ENCODE results near the gene ANKRD29.

ANKRD29 gene

DNA sequence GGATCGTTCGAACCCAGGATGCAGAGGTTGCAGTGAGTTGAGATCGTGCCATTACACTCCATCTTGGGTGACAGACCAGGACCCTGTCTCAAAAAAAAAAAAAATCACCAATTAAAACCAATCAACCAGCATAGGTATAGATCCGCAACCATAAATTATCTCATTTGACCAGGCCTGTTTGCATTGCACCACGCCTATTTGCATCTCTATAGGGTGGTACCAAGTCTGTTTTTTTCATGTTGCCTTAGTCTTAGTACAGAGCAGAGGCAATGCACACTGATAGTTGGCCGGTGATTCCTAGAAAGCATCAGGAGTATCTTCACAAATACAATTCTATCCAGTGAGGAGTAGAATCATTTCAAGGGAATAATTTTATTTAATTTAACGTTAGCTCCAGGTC, 67.1 kb downstream of the ANKRD29 start:
- H3K4me1 ChIP-seq (ENCODE audit: control insufficient read depth, insufficient read depth, low read length), result no peaks in the 10 kb centered on the region
- no peaks in the 10 kb centered on the region for H3K36me3 ChIP-seq (ENCODE audit: control insufficient read depth, insufficient read depth, low read length)
- no peaks in the 10 kb centered on the region for H3K9me3 ChIP-seq (ENCODE audit: control insufficient read depth, insufficient read depth, low read length)
- no CpG with 5 or more reads among the region's 7 CpGs for WGBS (ENCODE audit: insufficient coverage, insufficient read length)
- H3K27me3 ChIP-seq (ENCODE audit: control insufficient read depth, insufficient read depth, low read length), result no peaks in the 10 kb centered on the region
- DNase-seq (ENCODE audit: low read depth, low spot score), result no peak
- H3K27ac ChIP-seq (ENCODE audit: low read length), result no peak overlapping the region
- no peak overlapping the region for H3K4me3 ChIP-seq (ENCODE audit: low read length)

DNA sequence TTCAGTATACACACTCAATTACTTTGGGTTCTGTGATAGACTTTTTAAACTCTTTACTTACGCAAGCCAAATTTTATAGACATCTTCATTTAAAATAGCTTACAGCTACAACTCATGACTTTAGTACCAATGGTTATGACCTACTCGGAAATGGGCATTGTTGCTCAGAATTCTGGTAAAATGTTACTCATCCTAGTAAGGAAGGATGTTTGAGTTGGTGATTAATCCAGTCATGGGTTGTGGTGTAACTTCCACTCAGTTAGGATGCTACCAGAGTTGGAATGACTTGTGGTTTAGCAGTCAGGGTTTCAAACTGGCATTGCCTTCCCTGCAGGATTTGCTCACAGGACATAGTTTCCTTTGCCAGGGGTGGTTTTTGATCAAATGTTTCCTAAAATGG, 69.0 kb downstream of the ANKRD29 start:
- Histone ChIP-seq H3K4me3 (ENCODE audit: low read length) (no peak overlapping the region), H3K27me3 (ENCODE audit: control insufficient read depth, insufficient read depth, low read length) (no peaks in the 10 kb centered on the region), H3K27ac (ENCODE audit: low read length) (no peak overlapping the region), H3K9me3 (ENCODE audit: control insufficient read depth, insufficient read depth, low read length) (no peaks in the 10 kb centered on the region), H3K36me3 (ENCODE audit: control insufficient read depth, insufficient read depth, low read length) (no peaks in the 10 kb centered on the region), H3K4me1 (ENCODE audit: control insufficient read depth, insufficient read depth, low read length) (no peaks in the 10 kb centered on the region)
- no CpG with 5 or more reads among the region's 2 CpGs for WGBS (ENCODE audit: insufficient coverage, insufficient read length)
- DNase-seq (ENCODE audit: low read depth, low spot score), result no peak

DNA sequence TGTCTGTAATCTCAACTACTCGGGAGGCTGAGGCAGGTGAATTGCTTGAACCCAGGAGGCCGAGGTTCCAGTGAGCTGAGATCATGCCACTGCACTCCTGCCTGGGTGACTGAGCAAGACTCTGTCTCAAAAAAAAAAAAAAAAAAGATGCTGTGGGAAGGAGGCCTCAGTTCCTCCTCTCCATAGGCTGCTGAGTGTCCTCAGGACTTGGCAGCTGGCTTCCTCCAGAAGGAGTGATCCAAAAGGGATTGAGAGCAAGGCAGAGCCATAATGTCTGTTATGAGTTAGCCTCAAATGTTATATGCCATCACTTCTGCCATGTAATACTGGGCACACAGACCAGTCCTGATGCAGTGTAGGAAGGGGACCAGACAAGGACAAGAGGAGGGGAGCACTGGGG, 69.8 kb downstream of the ANKRD29 start:
- Histone ChIP-seq H3K4me1 (ENCODE audit: control insufficient read depth, insufficient read depth, low read length) (no peaks in the 10 kb centered on the region), H3K27ac (ENCODE audit: low read length) (no peak overlapping the region), H3K36me3 (ENCODE audit: control insufficient read depth, insufficient read depth, low read length) (no peaks in the 10 kb centered on the region), H3K4me3 (ENCODE audit: low read length) (no peak overlapping the region), H3K9me3 (ENCODE audit: control insufficient read depth, insufficient read depth, low read length) (no peaks in the 10 kb centered on the region), H3K27me3 (ENCODE audit: control insufficient read depth, insufficient read depth, low read length) (no peaks in the 10 kb centered on the region)
- no peak for DNase-seq (ENCODE audit: low read depth, low spot score)
- WGBS (ENCODE audit: insufficient coverage, insufficient read length), result no CpG with 5 or more reads among the region's 2 CpGs

GRCh38 chr18:23591011-23591410, 71.7 kb downstream of the ANKRD29 start:
- WGBS (ENCODE audit: insufficient coverage, insufficient read length), result no CpG with 5 or more reads among the region's 1 CpG

GRCh38 chr18:23588836-23589560, 73.7 kb downstream of the ANKRD29 start:
- no CpG with 5 or more reads among the region's 11 CpGs for WGBS (ENCODE audit: insufficient coverage, insufficient read length)
- H3K4me3 ChIP-seq (ENCODE audit: low read length), result no peak overlapping the region
- no peaks in the 10 kb centered on the region for H3K36me3 ChIP-seq (ENCODE audit: control insufficient read depth, insufficient read depth, low read length)
- H3K27me3 ChIP-seq (ENCODE audit: control insufficient read depth, insufficient read depth, low read length), result no peaks in the 10 kb centered on the region
- no peaks in the 10 kb centered on the region for H3K4me1 ChIP-seq (ENCODE audit: control insufficient read depth, insufficient read depth, low read length)
- H3K27ac ChIP-seq (ENCODE audit: low read length), result no peak overlapping the region
- no peaks in the 10 kb centered on the region for H3K9me3 ChIP-seq (ENCODE audit: control insufficient read depth, insufficient read depth, low read length)
- no peak for DNase-seq (ENCODE audit: low read depth, low spot score)

More at GRCh38 chr18:23591011-23591410, 71.7 kb downstream of the ANKRD29 start:
- no peak for DNase-seq (ENCODE audit: low read depth, low spot score)
- no peaks in the 10 kb centered on the region for H3K9me3 ChIP-seq (ENCODE audit: control insufficient read depth, insufficient read depth, low read length)
- no peak overlapping the region for H3K27ac ChIP-seq (ENCODE audit: low read length)
- no peaks in the 10 kb centered on the region for H3K4me1 ChIP-seq (ENCODE audit: control insufficient read depth, insufficient read depth, low read length)
- H3K27me3 ChIP-seq (ENCODE audit: control insufficient read depth, insufficient read depth, low read length), result no peaks in the 10 kb centered on the region
- H3K4me3 ChIP-seq (ENCODE audit: low read length), result no peak overlapping the region
- H3K36me3 ChIP-seq (ENCODE audit: control insufficient read depth, insufficient read depth, low read length), result no peaks in the 10 kb centered on the region

DNA sequence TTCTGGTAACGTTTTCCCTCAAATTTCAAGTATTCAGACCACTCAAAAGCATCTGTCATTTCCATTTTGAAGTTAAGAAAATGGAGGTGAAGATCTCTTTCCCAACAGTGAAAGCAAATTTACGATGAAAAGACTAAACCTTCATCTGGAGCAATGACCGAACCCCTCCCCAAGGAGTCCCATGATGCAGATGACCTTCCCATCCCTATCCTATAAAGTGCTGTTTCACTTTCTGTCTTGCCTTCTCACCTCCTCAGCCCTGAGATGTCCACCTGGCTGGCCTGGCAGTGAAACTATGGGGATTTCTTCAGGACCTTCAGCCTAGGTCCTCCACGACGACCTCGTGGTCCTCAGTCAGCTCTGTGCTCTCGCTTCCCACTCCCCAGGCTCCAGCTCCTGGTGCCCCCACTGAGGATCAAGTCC, 75.5 kb downstream of the ANKRD29 start:
- no peaks in the 10 kb centered on the region for H3K4me1 ChIP-seq (ENCODE audit: control insufficient read depth, insufficient read depth, low read length)
- WGBS (ENCODE audit: insufficient coverage, insufficient read length), result no CpG with 5 or more reads among the region's 7 CpGs
- H3K27ac ChIP-seq (ENCODE audit: low read length), result no peak overlapping the region
- DNase-seq (ENCODE audit: low read depth, low spot score), result no peak
- no peaks in the 10 kb centered on the region for H3K36me3 ChIP-seq (ENCODE audit: control insufficient read depth, insufficient read depth, low read length)
- H3K27me3 ChIP-seq (ENCODE audit: control insufficient read depth, insufficient read depth, low read length), result no peaks in the 10 kb centered on the region
- no peaks in the 10 kb centered on the region for H3K9me3 ChIP-seq (ENCODE audit: control insufficient read depth, insufficient read depth, low read length)
- no peak overlapping the region; the same call in 1 of the 2 replicates for H3K4me3 ChIP-seq (ENCODE audit: low read length)

DNA sequence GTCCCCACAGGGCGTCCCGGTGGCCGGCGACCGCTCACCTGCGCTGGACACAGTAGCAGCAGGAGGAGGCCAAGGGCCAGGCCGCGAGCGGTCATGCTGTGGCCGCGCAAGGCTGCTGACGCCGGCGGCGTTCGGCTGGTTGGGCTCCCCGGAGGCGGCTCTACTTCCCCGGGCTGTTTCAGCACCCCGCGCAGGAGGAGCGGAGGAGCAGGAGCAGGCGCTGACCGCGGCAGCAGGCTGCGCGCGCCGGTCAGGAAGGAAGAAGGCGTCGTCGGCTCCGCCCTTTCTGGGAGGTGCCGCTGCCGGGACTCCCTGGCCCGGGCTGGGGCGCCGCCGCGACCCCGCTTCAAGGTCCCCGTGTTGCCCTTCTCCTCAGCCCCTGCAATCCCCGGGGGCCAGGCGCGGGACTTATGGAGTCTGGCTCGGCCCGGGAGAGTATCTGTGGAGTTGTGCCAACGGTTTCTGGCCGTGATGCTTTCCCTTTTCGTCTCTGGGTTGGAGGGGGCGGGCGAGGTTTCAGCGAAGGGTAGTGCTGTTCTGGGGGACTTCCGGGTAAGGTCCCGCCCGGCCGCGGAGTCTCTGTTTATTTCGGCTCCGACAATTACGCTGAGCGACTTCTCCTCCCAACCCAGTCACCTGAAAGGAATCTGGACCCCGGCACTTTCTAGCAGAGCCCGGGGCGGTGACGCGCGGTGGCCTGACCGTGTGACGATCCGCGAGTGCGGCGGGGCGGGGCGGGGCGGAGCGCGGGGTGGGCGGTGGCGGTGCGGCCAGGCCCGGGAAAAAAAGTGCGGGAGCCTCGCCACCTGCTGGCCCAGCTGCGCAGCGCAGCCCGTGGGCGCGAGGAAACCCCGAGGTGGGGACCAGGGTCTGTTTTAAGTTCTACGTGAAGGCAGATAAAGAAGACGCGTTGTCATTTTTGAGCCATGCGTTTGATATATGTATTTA, 76.2 kb downstream of the ANKRD29 start, which contains the start of gene NPC1:
NPC1 (minus strand) TSS at position 258 of the 948 bp plus-strand sequence; CDS start at position 95, 163 bp downstream.
- WGBS (ENCODE audit: insufficient coverage, insufficient read length), result no CpG with 5 or more reads among the region's 95 CpGs
- DNase-seq (ENCODE audit: low read depth, low spot score), result peak; percentile 57
- H3K36me3 ChIP-seq (ENCODE audit: control insufficient read depth, insufficient read depth, low read length), result no peaks in the 10 kb centered on the region

GRCh38 chr18:23585897-23586248, 76.8 kb downstream of the ANKRD29 start:
- Histone ChIP-seq H3K36me3 (ENCODE audit: control insufficient read depth, insufficient read depth, low read length) (no peaks in the 10 kb centered on the region), H3K4me1 (ENCODE audit: control insufficient read depth, insufficient read depth, low read length) (no peaks in the 10 kb centered on the region), H3K9me3 (ENCODE audit: control insufficient read depth, insufficient read depth, low read length) (no peaks in the 10 kb centered on the region), H3K27me3 (ENCODE audit: control insufficient read depth, insufficient read depth, low read length) (no peaks in the 10 kb centered on the region), H3K27ac (ENCODE audit: low read length) (no peak overlapping the region), H3K4me3 (ENCODE audit: low read length) (peak overlapping the region; percentile 75)
- no CpG with 5 or more reads among the region's 14 CpGs for WGBS (ENCODE audit: insufficient coverage, insufficient read length)
- no peak for DNase-seq (ENCODE audit: low read depth, low spot score)

More for the DNA sequence above, 76.2 kb downstream of the ANKRD29 start, which contains the start of gene NPC1:
- H3K9me3 ChIP-seq (ENCODE audit: control insufficient read depth, insufficient read depth, low read length), result no peaks in the 10 kb centered on the region
- H3K27ac ChIP-seq (ENCODE audit: low read length), result no peak within 1 kb of the TSS
- H3K4me3 ChIP-seq (ENCODE audit: low read length), result peak within 1 kb of the TSS; percentile 75
- H3K27me3 ChIP-seq (ENCODE audit: control insufficient read depth, insufficient read depth, low read length), result no peaks in the 10 kb centered on the region
- H3K4me1 ChIP-seq (ENCODE audit: control insufficient read depth, insufficient read depth, low read length), result no peaks in the 10 kb centered on the region

GRCh38 chr18:23585007-23585871, 77.5 kb downstream of the ANKRD29 start:
- no peak overlapping the region for H3K27ac ChIP-seq (ENCODE audit: low read length)
- no peaks in the 10 kb centered on the region for H3K4me1 ChIP-seq (ENCODE audit: control insufficient read depth, insufficient read depth, low read length)
- no CpG with 5 or more reads among the region's 19 CpGs for WGBS (ENCODE audit: insufficient coverage, insufficient read length)
- no peaks in the 10 kb centered on the region for H3K9me3 ChIP-seq (ENCODE audit: control insufficient read depth, insufficient read depth, low read length)
- no peaks in the 10 kb centered on the region for H3K36me3 ChIP-seq (ENCODE audit: control insufficient read depth, insufficient read depth, low read length)
- H3K27me3 ChIP-seq (ENCODE audit: control insufficient read depth, insufficient read depth, low read length), result no peaks in the 10 kb centered on the region
- peak overlapping the region; percentile 75; the same call in 1 of the 2 replicates for H3K4me3 ChIP-seq (ENCODE audit: low read length)
- no peak for DNase-seq (ENCODE audit: low read depth, low spot score)

Data from iPS DF 6.9 (cell line).